Measurements from ENCODE around the gene NELL1.

NELL1 gene

GRCh38 chr11:21410513-21410912 is 741.1 kb downstream of the NELL1 start:
- H3K9me3 Mint-ChIP-seq: no peaks in the 10 kb centered on the region
- ATAC-seq: no peak
- H3K4me3 Mint-ChIP-seq: no peak overlapping the region
- H3K4me1 Mint-ChIP-seq: no peaks in the 10 kb centered on the region
- no peak for DNase-seq
- no peak overlapping the region for H3K27ac Mint-ChIP-seq
- no peaks in the 10 kb centered on the region for H3K27me3 Mint-ChIP-seq

- DNase-seq (no peak), ATAC-seq (no peak)
- Mint-ChIP-seq H3K27me3 (no peaks in the 10 kb centered on the region), H3K4me1 (no peaks in the 10 kb centered on the region), H3K9me3 (no peaks in the 10 kb centered on the region), H3K27ac (no peak overlapping the region), H3K4me3 (no peak overlapping the region)
These were observed 741.7 kb downstream of the NELL1 start for GRCh38 chr11:21411104-21411503.

GRCh38 chr11:21411597-21411996 is 742.2 kb downstream of the NELL1 start:
- Mint-ChIP-seq H3K4me1 (no peaks in the 10 kb centered on the region), H3K9me3 (no peaks in the 10 kb centered on the region), H3K4me3 (no peak overlapping the region), H3K27ac (no peak overlapping the region), H3K27me3 (no peaks in the 10 kb centered on the region)
- DNase-seq (no peak), ATAC-seq (no peak)

GRCh38 chr11:21412652-21413383 is 743.4 kb downstream of the NELL1 start:
- Mint-ChIP-seq H3K4me3 (no peak overlapping the region), H3K27me3 (no peaks in the 10 kb centered on the region), H3K9me3 (no peaks in the 10 kb centered on the region), H3K27ac (no peak overlapping the region), H3K4me1 (no peaks in the 10 kb centered on the region)
- ATAC-seq (no peak), DNase-seq (no peak)

- Mint-ChIP-seq H3K9me3 (peaks cover under 1 to 2% of the 10 kb centered on the region in 2 donors), H3K27me3 (no peaks in the 10 kb centered on the region), H3K27ac (no peak overlapping the region), H3K4me3 (no peak overlapping the region), H3K4me1 (no peaks in the 10 kb centered on the region)
- DNase-seq (no peak), ATAC-seq (no peak)
These were observed 745.6 kb downstream of the NELL1 start for GRCh38 chr11:21414953-21415352.

GRCh38 chr11:21415606-21416005 is 746.2 kb downstream of the NELL1 start:
- DNase-seq (no peak), ATAC-seq (no peak)
- Mint-ChIP-seq H3K9me3 (peaks cover 7 to 8% of the 10 kb centered on the region in 2 donors), H3K27me3 (no peaks in the 10 kb centered on the region), H3K4me3 (no peak overlapping the region), H3K27ac (no peak overlapping the region), H3K4me1 (no peaks in the 10 kb centered on the region)

- H3K27ac Mint-ChIP-seq: no peak overlapping the region
- H3K4me1 Mint-ChIP-seq: no peaks in the 10 kb centered on the region
- no peak overlapping the region for H3K4me3 Mint-ChIP-seq
- DNase-seq: no peak
- peaks cover 9 to 12% of the 10 kb centered on the region in 2 donors for H3K9me3 Mint-ChIP-seq
- no peaks in the 10 kb centered on the region for H3K27me3 Mint-ChIP-seq
- no peak for ATAC-seq
These were observed 752.4 kb downstream of the NELL1 start for GRCh38 chr11:21421711-21422329.

GRCh38 chr11:21426931-21427330 is 757.5 kb downstream of the NELL1 start:
- no peak overlapping the region for H3K27ac Mint-ChIP-seq
- ATAC-seq: no peak
- no peak for DNase-seq
- H3K27me3 Mint-ChIP-seq: no peaks in the 10 kb centered on the region
- peaks cover 10% of the 10 kb centered on the region in 2 donors for H3K9me3 Mint-ChIP-seq
- H3K4me1 Mint-ChIP-seq: no peaks in the 10 kb centered on the region
- no peak overlapping the region for H3K4me3 Mint-ChIP-seq

GRCh38 chr11:21427726-21428125 is 758.3 kb downstream of the NELL1 start:
- no peaks in the 10 kb centered on the region for H3K4me1 Mint-ChIP-seq
- ATAC-seq: no peak
- H3K9me3 Mint-ChIP-seq: peaks cover 10% of the 10 kb centered on the region in 2 donors
- no peak for DNase-seq
- H3K4me3 Mint-ChIP-seq: no peak overlapping the region
- no peaks in the 10 kb centered on the region for H3K27me3 Mint-ChIP-seq
- no peak overlapping the region for H3K27ac Mint-ChIP-seq

GRCh38 chr11:21428796-21429195 is 759.4 kb downstream of the NELL1 start:
- Mint-ChIP-seq H3K4me1 (no peaks in the 10 kb centered on the region), H3K27ac (no peak overlapping the region), H3K27me3 (no peaks in the 10 kb centered on the region), H3K4me3 (no peak overlapping the region), H3K9me3 (peaks cover 10 to 14% of the 10 kb centered on the region in 2 donors)
- DNase-seq: no peak
- ATAC-seq: no peak

GRCh38 chr11:21429401-21429800 is 760.0 kb downstream of the NELL1 start:
- Mint-ChIP-seq H3K9me3 (peaks cover 10 to 14% of the 10 kb centered on the region in 2 donors), H3K4me1 (no peaks in the 10 kb centered on the region), H3K4me3 (no peak overlapping the region), H3K27me3 (no peaks in the 10 kb centered on the region), H3K27ac (no peak overlapping the region)
- ATAC-seq (no peak), DNase-seq (no peak)

- no peaks in the 10 kb centered on the region for H3K27me3 Mint-ChIP-seq
- ATAC-seq (no peak), DNase-seq (no peak)
- H3K4me3 Mint-ChIP-seq: no peak overlapping the region
- peaks cover 17 to 20% of the 10 kb centered on the region in 2 donors for H3K9me3 Mint-ChIP-seq
- no peak overlapping the region for H3K27ac Mint-ChIP-seq
- H3K4me1 Mint-ChIP-seq: no peaks in the 10 kb centered on the region
These were observed 761.2 kb downstream of the NELL1 start for GRCh38 chr11:21430537-21430936.

- DNase-seq: no peak
- Mint-ChIP-seq H3K9me3 (peaks cover 15% of the 10 kb centered on the region in 2 donors), H3K4me3 (no peak overlapping the region), H3K4me1 (no peaks in the 10 kb centered on the region), H3K27ac (peak overlapping the region in 1 of 2 donors; percentile 85), H3K27me3 (no peaks in the 10 kb centered on the region)
- no peak for ATAC-seq
These were observed 777.7 kb downstream of the NELL1 start for GRCh38 chr11:21446939-21447590.

GRCh38 chr11:21447871-21448270 is 778.5 kb downstream of the NELL1 start:
- DNase-seq (no peak), ATAC-seq (no peak)
- no peaks in the 10 kb centered on the region for H3K27me3 Mint-ChIP-seq
- H3K27ac Mint-ChIP-seq: no peak overlapping the region
- H3K9me3 Mint-ChIP-seq: peaks cover 15% of the 10 kb centered on the region in 2 donors
- no peak overlapping the region for H3K4me3 Mint-ChIP-seq
- H3K4me1 Mint-ChIP-seq: no peaks in the 10 kb centered on the region

- ATAC-seq (no peak), DNase-seq (no peak)
- Mint-ChIP-seq H3K27me3 (no peaks in the 10 kb centered on the region), H3K4me1 (no peaks in the 10 kb centered on the region), H3K9me3 (peaks cover 0 to 8% of the 10 kb centered on the region in 2 donors), H3K27ac (no peak overlapping the region), H3K4me3 (no peak overlapping the region)
These were observed 786.8 kb downstream of the NELL1 start for GRCh38 chr11:21456186-21456585.

- no peak for DNase-seq
- Mint-ChIP-seq H3K4me1 (no peaks in the 10 kb centered on the region), H3K4me3 (no peak overlapping the region), H3K27me3 (no peaks in the 10 kb centered on the region), H3K27ac (no peak overlapping the region), H3K9me3 (peaks cover 0 to 5% of the 10 kb centered on the region in 2 donors)
- ATAC-seq: no peak
These were observed 790.7 kb downstream of the NELL1 start for GRCh38 chr11:21460082-21460481.
